Measurements from ENCODE around the gene ATP13A3.

Gene ATP13A3

GRCh38 chr3:194469977-194470376, 16.8 kb downstream of the ATP13A3 start:
- peaks cover 4% of the 10 kb centered on the region for H3K4me1 ChIP-seq (ENCODE audit: control insufficient read depth, insufficient read depth, low read length)
- no peak overlapping the region for H3K9ac ChIP-seq (ENCODE audit: low read depth, low read length)

GRCh38 chr3:194468086-194468485, 18.7 kb downstream of the ATP13A3 start:
- no peak overlapping the region for H3K9ac ChIP-seq (ENCODE audit: low read depth, low read length)
- no peaks in the 10 kb centered on the region for H3K27me3 ChIP-seq (ENCODE audit: control insufficient read depth, insufficient read depth, low read length)
- no peak overlapping the region for H3K4me3 ChIP-seq (ENCODE audit: low read depth, low read length)
- H3K9me3 ChIP-seq (ENCODE audit: control insufficient read depth, insufficient read depth, low read length): no peaks in the 10 kb centered on the region
- H3K36me3 ChIP-seq (ENCODE audit: control insufficient read depth, insufficient read depth, low read length): no peaks in the 10 kb centered on the region
- H3K4me1 ChIP-seq (ENCODE audit: control insufficient read depth, insufficient read depth, low read length): peaks cover 4% of the 10 kb centered on the region

More at GRCh38 chr3:194469977-194470376, 16.8 kb downstream of the ATP13A3 start:
- no peaks in the 10 kb centered on the region for H3K36me3 ChIP-seq (ENCODE audit: control insufficient read depth, insufficient read depth, low read length)
- no peaks in the 10 kb centered on the region for H3K9me3 ChIP-seq (ENCODE audit: control insufficient read depth, insufficient read depth, low read length)
- no peaks in the 10 kb centered on the region for H3K27me3 ChIP-seq (ENCODE audit: control insufficient read depth, insufficient read depth, low read length)
- no peak overlapping the region for H3K4me3 ChIP-seq (ENCODE audit: low read depth, low read length)

GRCh38 chr3:194466761-194467356, 19.9 kb downstream of the ATP13A3 start:
- Histone ChIP-seq H3K27me3 (ENCODE audit: control insufficient read depth, insufficient read depth, low read length) (no peaks in the 10 kb centered on the region), H3K9me3 (ENCODE audit: control insufficient read depth, insufficient read depth, low read length) (no peaks in the 10 kb centered on the region), H3K4me3 (ENCODE audit: low read depth, low read length) (no peak overlapping the region), H3K9ac (ENCODE audit: low read depth, low read length) (no peak overlapping the region), H3K4me1 (ENCODE audit: control insufficient read depth, insufficient read depth, low read length) (peaks cover 2% of the 10 kb centered on the region), H3K36me3 (ENCODE audit: control insufficient read depth, insufficient read depth, low read length) (no peaks in the 10 kb centered on the region)

- no peaks in the 10 kb centered on the region for H3K4me1 ChIP-seq (ENCODE audit: control insufficient read depth, insufficient read depth, low read length)
- H3K9me3 ChIP-seq (ENCODE audit: control insufficient read depth, insufficient read depth, low read length): no peaks in the 10 kb centered on the region
- no peak overlapping the region for H3K4me3 ChIP-seq (ENCODE audit: low read depth, low read length)
- no peaks in the 10 kb centered on the region for H3K27me3 ChIP-seq (ENCODE audit: control insufficient read depth, insufficient read depth, low read length)
- H3K36me3 ChIP-seq (ENCODE audit: control insufficient read depth, insufficient read depth, low read length): no peaks in the 10 kb centered on the region
- no peak overlapping the region for H3K9ac ChIP-seq (ENCODE audit: low read depth, low read length)
These were observed 20.8 kb downstream of the ATP13A3 start for GRCh38 chr3:194465920-194466570.

- Histone ChIP-seq H3K4me1 (ENCODE audit: control insufficient read depth, insufficient read depth, low read length) (no peaks in the 10 kb centered on the region), H3K9me3 (ENCODE audit: control insufficient read depth, insufficient read depth, low read length) (no peaks in the 10 kb centered on the region), H3K36me3 (ENCODE audit: control insufficient read depth, insufficient read depth, low read length) (no peaks in the 10 kb centered on the region), H3K9ac (ENCODE audit: low read depth, low read length) (no peak overlapping the region), H3K27me3 (ENCODE audit: control insufficient read depth, insufficient read depth, low read length) (no peaks in the 10 kb centered on the region), H3K4me3 (ENCODE audit: low read depth, low read length) (no peak overlapping the region)
These were observed 21.6 kb downstream of the ATP13A3 start for GRCh38 chr3:194465246-194465645.

- Histone ChIP-seq H3K4me3 (ENCODE audit: low read depth, low read length) (no peak overlapping the region), H3K36me3 (ENCODE audit: control insufficient read depth, insufficient read depth, low read length) (no peaks in the 10 kb centered on the region), H3K27me3 (ENCODE audit: control insufficient read depth, insufficient read depth, low read length) (no peaks in the 10 kb centered on the region), H3K9me3 (ENCODE audit: control insufficient read depth, insufficient read depth, low read length) (no peaks in the 10 kb centered on the region), H3K9ac (ENCODE audit: low read depth, low read length) (no peak overlapping the region), H3K4me1 (ENCODE audit: control insufficient read depth, insufficient read depth, low read length) (no peaks in the 10 kb centered on the region)
These were observed 22.1 kb downstream of the ATP13A3 start for GRCh38 chr3:194464692-194465091.

- no peaks in the 10 kb centered on the region for H3K27me3 ChIP-seq (ENCODE audit: control insufficient read depth, insufficient read depth, low read length)
- H3K36me3 ChIP-seq (ENCODE audit: control insufficient read depth, insufficient read depth, low read length): no peaks in the 10 kb centered on the region
- H3K9me3 ChIP-seq (ENCODE audit: control insufficient read depth, insufficient read depth, low read length): no peaks in the 10 kb centered on the region
- H3K9ac ChIP-seq (ENCODE audit: low read depth, low read length): no peak overlapping the region
- H3K4me1 ChIP-seq (ENCODE audit: control insufficient read depth, insufficient read depth, low read length): no peaks in the 10 kb centered on the region
- no peak overlapping the region for H3K4me3 ChIP-seq (ENCODE audit: low read depth, low read length)
These were observed 23.9 kb downstream of the ATP13A3 start for GRCh38 chr3:194462936-194463335.

- Histone ChIP-seq H3K4me3 (ENCODE audit: low read depth, low read length) (no peak overlapping the region), H3K27me3 (ENCODE audit: control insufficient read depth, insufficient read depth, low read length) (no peaks in the 10 kb centered on the region), H3K4me1 (ENCODE audit: control insufficient read depth, insufficient read depth, low read length) (no peaks in the 10 kb centered on the region), H3K9me3 (ENCODE audit: control insufficient read depth, insufficient read depth, low read length) (no peaks in the 10 kb centered on the region), H3K36me3 (ENCODE audit: control insufficient read depth, insufficient read depth, low read length) (no peaks in the 10 kb centered on the region), H3K9ac (ENCODE audit: low read depth, low read length) (no peak overlapping the region)
These were observed 26.2 kb downstream of the ATP13A3 start for GRCh38 chr3:194460566-194460965.

- Histone ChIP-seq H3K4me1 (ENCODE audit: control insufficient read depth, insufficient read depth, low read length) (no peaks in the 10 kb centered on the region), H3K36me3 (ENCODE audit: control insufficient read depth, insufficient read depth, low read length) (no peaks in the 10 kb centered on the region), H3K9me3 (ENCODE audit: control insufficient read depth, insufficient read depth, low read length) (no peaks in the 10 kb centered on the region), H3K27me3 (ENCODE audit: control insufficient read depth, insufficient read depth, low read length) (no peaks in the 10 kb centered on the region), H3K4me3 (ENCODE audit: low read depth, low read length) (no peak overlapping the region), H3K9ac (ENCODE audit: low read depth, low read length) (no peak overlapping the region)
These were observed 28.7 kb downstream of the ATP13A3 start for GRCh38 chr3:194458131-194458530.

- Histone ChIP-seq H3K9ac (ENCODE audit: low read depth, low read length) (no peak overlapping the region), H3K4me1 (ENCODE audit: control insufficient read depth, insufficient read depth, low read length) (no peaks in the 10 kb centered on the region), H3K9me3 (ENCODE audit: control insufficient read depth, insufficient read depth, low read length) (no peaks in the 10 kb centered on the region), H3K4me3 (ENCODE audit: low read depth, low read length) (no peak overlapping the region), H3K27me3 (ENCODE audit: control insufficient read depth, insufficient read depth, low read length) (no peaks in the 10 kb centered on the region), H3K36me3 (ENCODE audit: control insufficient read depth, insufficient read depth, low read length) (no peaks in the 10 kb centered on the region)
These were observed 31.3 kb downstream of the ATP13A3 start for GRCh38 chr3:194455481-194455880.

GRCh38 chr3:194450341-194450740, 36.5 kb downstream of the ATP13A3 start:
- H3K9ac ChIP-seq (ENCODE audit: low read depth, low read length): no peak overlapping the region
- H3K9me3 ChIP-seq (ENCODE audit: control insufficient read depth, insufficient read depth, low read length): no peaks in the 10 kb centered on the region
- no peaks in the 10 kb centered on the region for H3K27me3 ChIP-seq (ENCODE audit: control insufficient read depth, insufficient read depth, low read length)
- H3K36me3 ChIP-seq (ENCODE audit: control insufficient read depth, insufficient read depth, low read length): no peaks in the 10 kb centered on the region
- H3K4me3 ChIP-seq (ENCODE audit: low read depth, low read length): no peak overlapping the region
- H3K4me1 ChIP-seq (ENCODE audit: control insufficient read depth, insufficient read depth, low read length): no peaks in the 10 kb centered on the region

GRCh38 chr3:194449913-194450312, 36.9 kb downstream of the ATP13A3 start:
- H3K9ac ChIP-seq (ENCODE audit: low read depth, low read length): no peak overlapping the region
- H3K4me3 ChIP-seq (ENCODE audit: low read depth, low read length): no peak overlapping the region
- no peaks in the 10 kb centered on the region for H3K27me3 ChIP-seq (ENCODE audit: control insufficient read depth, insufficient read depth, low read length)
- H3K4me1 ChIP-seq (ENCODE audit: control insufficient read depth, insufficient read depth, low read length): no peaks in the 10 kb centered on the region
- H3K36me3 ChIP-seq (ENCODE audit: control insufficient read depth, insufficient read depth, low read length): no peaks in the 10 kb centered on the region
- no peaks in the 10 kb centered on the region for H3K9me3 ChIP-seq (ENCODE audit: control insufficient read depth, insufficient read depth, low read length)

All from iPS-15b (cell line).